Measurements from ENCODE around the gene FOXD4L6. TPM values are rescaled to one million over a fixed set of nuclear protein-coding genes. Genes with fewer than 3 reads are reported as not detected.
"Not testable (repeated sequence)": the region's sequence is repeated elsewhere in the genome, so short reads cannot be mapped to it uniquely, and the experiment has no call there.

Gene FOXD4L6
- total RNA-seq: not detected

- not testable (repeated sequence) for DNase-seq (ENCODE audit: low spot score)
These were observed at the start of gene FOXD4L6 for GRCh38 chr9:41128581-41128980. FOXD4L6 (minus strand) TSS chr9:41128681; CDS start chr9:41128383, 298 bp downstream.

- DNase-seq (ENCODE audit: low spot score): not testable (repeated sequence)
These were observed 46.5 kb upstream of the FOXD4L6 start for GRCh38 chr9:41174994-41175393.

GRCh38 chr9:41150116-41150515, 21.6 kb upstream of the FOXD4L6 start:
- not testable (repeated sequence) for DNase-seq (ENCODE audit: low spot score)

- DNase-seq (ENCODE audit: low spot score): not testable (repeated sequence)
These were observed 13.4 kb upstream of the FOXD4L6 start for GRCh38 chr9:41141878-41142277.

- not testable (repeated sequence) for DNase-seq (ENCODE audit: low spot score)
These were observed 1.6 kb downstream of the FOXD4L6 start for GRCh38 chr9:41126746-41127446.

- not testable (repeated sequence) for DNase-seq (ENCODE audit: low spot score)
These were observed 2.5 kb downstream of the FOXD4L6 start for GRCh38 chr9:41125936-41126335.

GRCh38 chr9:41125109-41125658, 3.3 kb downstream of the FOXD4L6 start:
- DNase-seq (ENCODE audit: low spot score): not testable (repeated sequence)

GRCh38 chr9:41124250-41125108, 4.0 kb downstream of the FOXD4L6 start:
- not testable (repeated sequence) for DNase-seq (ENCODE audit: low spot score)

GRCh38 chr9:41123812-41124211, 4.7 kb downstream of the FOXD4L6 start:
- not testable (repeated sequence) for DNase-seq (ENCODE audit: low spot score)

- DNase-seq (ENCODE audit: low spot score): not testable (repeated sequence)
These were observed 5.1 kb downstream of the FOXD4L6 start for GRCh38 chr9:41123396-41123795.

- DNase-seq (ENCODE audit: low spot score): not testable (repeated sequence)
These were observed 7.8 kb downstream of the FOXD4L6 start for GRCh38 chr9:41120696-41121095.

- not testable (repeated sequence) for DNase-seq (ENCODE audit: low spot score)
These were observed 8.8 kb downstream of the FOXD4L6 start for GRCh38 chr9:41119719-41120118.

GRCh38 chr9:41119311-41119710, 9.2 kb downstream of the FOXD4L6 start:
- DNase-seq (ENCODE audit: low spot score): not testable (repeated sequence)

GRCh38 chr9:41113348-41113747, 15.1 kb downstream of the FOXD4L6 start:
- DNase-seq (ENCODE audit: low spot score): not testable (repeated sequence)

- DNase-seq (ENCODE audit: low spot score): not testable (repeated sequence)
These were observed 17.1 kb downstream of the FOXD4L6 start for GRCh38 chr9:41111414-41111813.

GRCh38 chr9:41110913-41111312, 17.6 kb downstream of the FOXD4L6 start:
- DNase-seq (ENCODE audit: low spot score): not testable (repeated sequence)

- not testable (repeated sequence) for DNase-seq (ENCODE audit: low spot score)
These were observed 19.2 kb downstream of the FOXD4L6 start for GRCh38 chr9:41109253-41109652.

- DNase-seq (ENCODE audit: low spot score): not testable (repeated sequence)
These were observed 19.7 kb downstream of the FOXD4L6 start for GRCh38 chr9:41108816-41109215.

- DNase-seq (ENCODE audit: low spot score): not testable (repeated sequence)
These were observed 21.9 kb downstream of the FOXD4L6 start for GRCh38 chr9:41106472-41107116.

GRCh38 chr9:41105557-41106253, 22.8 kb downstream of the FOXD4L6 start:
- not testable (repeated sequence) for DNase-seq (ENCODE audit: low spot score)

GRCh38 chr9:41104542-41104941, 23.9 kb downstream of the FOXD4L6 start:
- not testable (repeated sequence) for DNase-seq (ENCODE audit: low spot score)
